Neuron (in vitro differentiated cells): Measurements from ENCODE around the gene B2M.
"Not testable (repeated sequence)": the region's sequence is repeated elsewhere in the genome, so short reads cannot be mapped to it uniquely, and the experiment has no call there.

Experiments used
- H2AFZ ChIP-seq: one replicate; pipeline ENCODE4 v1.6.1; 2013; ENCODE audit warnings: low read depth, mild to moderate bottlenecking, inconsistent platforms, low read length, moderate library complexity
- H3K27me3 ChIP-seq: one replicate; pipeline ENCODE4 v1.6.1; 2013; ENCODE audit warnings: low read length; ENCODE audit not compliant: insufficient read depth
- H3K36me3 ChIP-seq: one replicate; pipeline ENCODE4 v1.6.1; 2013; ENCODE audit warnings: low read length; ENCODE audit not compliant: insufficient read depth
- H3K4me1 ChIP-seq: one replicate; pipeline ENCODE4 v1.6.1; 2013; ENCODE audit warnings: low read length; ENCODE audit not compliant: insufficient read depth
- H3K4me3 ChIP-seq: 2 replicates; pipeline ENCODE4 v1.5.1; 2013; ENCODE audit warnings: mild to moderate bottlenecking, low read length, moderate library complexity
- H3K9me3 ChIP-seq: one replicate; pipeline ENCODE4 v1.6.1; 2013; ENCODE audit warnings: low read length

The B2M gene

GRCh38 chr15:44738340-44738984, 27.1 kb downstream of the B2M start:
- no peak overlapping the region for H3K4me3 ChIP-seq
- H3K27me3 ChIP-seq: no peaks in the 10 kb centered on the region
- H3K4me1 ChIP-seq: no peaks in the 10 kb centered on the region
- H3K36me3 ChIP-seq: no peaks in the 10 kb centered on the region
- no peak overlapping the region for H2AFZ ChIP-seq
- no peaks in the 10 kb centered on the region for H3K9me3 ChIP-seq

GRCh38 chr15:44739222-44739847, 28.0 kb downstream of the B2M start:
- not testable (repeated sequence) for H2AFZ ChIP-seq, H3K4me3 ChIP-seq, H3K9me3 ChIP-seq, H3K36me3 ChIP-seq, H3K27me3 ChIP-seq, H3K4me1 ChIP-seq

- H3K27me3 ChIP-seq, H3K9me3 ChIP-seq, H3K4me3 ChIP-seq, H3K36me3 ChIP-seq, H2AFZ ChIP-seq, H3K4me1 ChIP-seq: not testable (repeated sequence)
Measured at GRCh38 chr15:44743454-44743853, 32.1 kb downstream of the B2M start.

GRCh38 chr15:44753345-44753744, 42.0 kb downstream of the B2M start:
- Histone ChIP-seq H2AFZ (no peak overlapping the region), H3K9me3 (peaks cover 2% of the 10 kb centered on the region), H3K4me1 (no peaks in the 10 kb centered on the region), H3K4me3 (no peak overlapping the region), H3K27me3 (peaks cover 2% of the 10 kb centered on the region), H3K36me3 (no peaks in the 10 kb centered on the region)

- Histone ChIP-seq H3K27me3 (peaks cover 5% of the 10 kb centered on the region), H3K4me1 (no peaks in the 10 kb centered on the region), H3K36me3 (no peaks in the 10 kb centered on the region), H3K4me3 (no peak overlapping the region), H3K9me3 (peaks cover 2% of the 10 kb centered on the region), H2AFZ (no peak overlapping the region)
Measured at GRCh38 chr15:44763187-44763586, 51.9 kb downstream of the B2M start.

- Histone ChIP-seq H3K36me3 (no peaks in the 10 kb centered on the region), H3K9me3 (peaks cover 2% of the 10 kb centered on the region), H3K27me3 (peaks cover 5% of the 10 kb centered on the region), H2AFZ (no peak overlapping the region), H3K4me1 (no peaks in the 10 kb centered on the region), H3K4me3 (no peak overlapping the region)
Measured at GRCh38 chr15:44763848-44764247, 52.5 kb downstream of the B2M start.

GRCh38 chr15:44765036-44765435, 53.7 kb downstream of the B2M start:
- no peaks in the 10 kb centered on the region for H3K4me1 ChIP-seq
- H3K9me3 ChIP-seq: peaks cover 2% of the 10 kb centered on the region
- H3K36me3 ChIP-seq: no peaks in the 10 kb centered on the region
- H3K27me3 ChIP-seq: no peaks in the 10 kb centered on the region
- H2AFZ ChIP-seq: no peak overlapping the region
- no peak overlapping the region for H3K4me3 ChIP-seq
